Measurements from ENCODE around the gene TMED8. TPM values are rescaled to one million over a fixed set of nuclear protein-coding genes. Genes with fewer than 3 reads are reported as not detected.

Gene TMED8
- total and polyA plus RNA-seq, 7 experiments from 2014 or later, result 2.4 to 18.6 (median 6.0) TPM

GRCh38 chr14:77306851-77307496 is 69.9 kb downstream of the TMED8 start:
- Histone ChIP-seq H3K36me3 (ENCODE audit: control insufficient read depth in 2 of 3, insufficient read depth in 3 of 3, low read length in 3 of 3) (no peaks in the 10 kb centered on the region), H3K4me3 (ENCODE audit: low read length) (no peak overlapping the region), H3K9me3 (ENCODE audit: control insufficient read depth in 2 of 3, low read length in 3 of 3) (no peaks in the 10 kb centered on the region), H3K27ac (ENCODE audit: low read depth, low read length) (no peak overlapping the region), H3K4me1 (ENCODE audit: control insufficient read depth in 2 of 2, insufficient read depth in 2 of 2, low read length in 2 of 2) (no peaks in the 10 kb centered on the region), H3K27me3 (ENCODE audit: control insufficient read depth in 2 of 2, insufficient read depth in 2 of 2, low read length in 2 of 2) (no peaks in the 10 kb centered on the region)
- no peak overlapping the region for H3K27ac Mint-ChIP-seq
- POLR2A ChIA-PET, result no interaction called here
- peaks cover 0 to 22% (median 6%) of the 10 kb centered on the region in 7 donors for H3K4me1 Mint-ChIP-seq
- ATAC-seq (no peak), DNase-seq (no peak)
- intact Hi-C loops (cut with micrococcal nuclease), result loop anchor here in 1 of 2 donors (10.0 kb wide), 1 partner anchor 1258 kb away; no protein-coding TSS in a partner anchor
- H3K4me3 Mint-ChIP-seq, result no peak overlapping the region
- H3K9me3 Mint-ChIP-seq, result no peaks in the 10 kb centered on the region
- CTCF ChIA-PET, result interaction anchor here (1.0 to 1.9 kb wide), 2 partner anchors 9 to 19 kb away, joined by 3 to 10 read pairs; no protein-coding TSS in a partner anchor
- H3K27me3 Mint-ChIP-seq, result no peaks in the 10 kb centered on the region
- H3K36me3 Mint-ChIP-seq, result peaks cover 0 to 21% (median 5%) of the 10 kb centered on the region in 5 donors

GRCh38 chr14:77306416-77306815 is 70.5 kb downstream of the TMED8 start:
- no peak overlapping the region for H3K4me3 ChIP-seq (ENCODE audit: low read length)
- Mint-ChIP-seq H3K4me3 (no peak overlapping the region), H3K9me3 (no peaks in the 10 kb centered on the region), H3K27me3 (no peaks in the 10 kb centered on the region), H3K4me1 (peaks cover 0 to 22% (median 6%) of the 10 kb centered on the region in 7 donors), H3K27ac (no peak overlapping the region), H3K36me3 (peaks cover 0 to 21% (median 5%) of the 10 kb centered on the region in 5 donors)
- no peaks in the 10 kb centered on the region for H3K9me3 ChIP-seq (ENCODE audit: control insufficient read depth in 2 of 3, low read length in 3 of 3)
- intact Hi-C loops (cut with micrococcal nuclease), result loop anchor here in 1 of 2 donors (10.0 kb wide), 1 partner anchor 1258 kb away; no protein-coding TSS in a partner anchor
- CTCF ChIA-PET, result interaction anchor here (1.9 kb wide), 1 partner anchor 10 kb away, joined by 10 read pairs; no protein-coding TSS in a partner anchor
- H3K27me3 ChIP-seq (ENCODE audit: control insufficient read depth in 2 of 2, insufficient read depth in 2 of 2, low read length in 2 of 2), result no peaks in the 10 kb centered on the region
- no peak overlapping the region for H3K27ac ChIP-seq (ENCODE audit: low read depth, low read length)
- H3K36me3 ChIP-seq (ENCODE audit: control insufficient read depth in 2 of 3, insufficient read depth in 3 of 3, low read length in 3 of 3), result no peaks in the 10 kb centered on the region
- ATAC-seq (no peak), DNase-seq (no peak)
- POLR2A ChIA-PET, result no interaction called here
- H3K4me1 ChIP-seq (ENCODE audit: control insufficient read depth in 2 of 2, insufficient read depth in 2 of 2, low read length in 2 of 2), result no peaks in the 10 kb centered on the region

- Histone ChIP-seq H3K27me3 (ENCODE audit: control insufficient read depth in 2 of 2, insufficient read depth in 2 of 2, low read length in 2 of 2) (no peaks in the 10 kb centered on the region), H3K27ac (ENCODE audit: low read depth, low read length) (no peak overlapping the region), H3K9me3 (ENCODE audit: control insufficient read depth in 2 of 3, low read length in 3 of 3) (no peaks in the 10 kb centered on the region), H3K4me1 (ENCODE audit: control insufficient read depth in 2 of 2, insufficient read depth in 2 of 2, low read length in 2 of 2) (no peaks in the 10 kb centered on the region), H3K4me3 (ENCODE audit: low read length) (no peak overlapping the region), H3K36me3 (ENCODE audit: control insufficient read depth in 2 of 3, insufficient read depth in 3 of 3, low read length in 3 of 3) (no peaks in the 10 kb centered on the region)
- POLR2A ChIA-PET, result no interaction called here
- CTCF ChIA-PET, result interaction anchor here (2.3 kb wide), 1 partner anchor 10 kb away, joined by 11 read pairs; no protein-coding TSS in a partner anchor
- no peak for DNase-seq
- Mint-ChIP-seq H3K9me3 (no peaks in the 10 kb centered on the region), H3K36me3 (peaks cover 0 to 21% (median 5%) of the 10 kb centered on the region in 5 donors), H3K27ac (no peak overlapping the region), H3K4me3 (no peak overlapping the region), H3K4me1 (peaks cover 0 to 22% (median 6%) of the 10 kb centered on the region in 7 donors), H3K27me3 (no peaks in the 10 kb centered on the region)
- intact Hi-C loops (cut with micrococcal nuclease), result loop anchor here in 1 of 2 donors (10.0 kb wide), 1 partner anchor 1259 kb away; no protein-coding TSS in a partner anchor
- no peak for ATAC-seq
Measured at GRCh38 chr14:77305696-77306095, 71.2 kb downstream of the TMED8 start.

- H3K36me3 ChIP-seq (ENCODE audit: control insufficient read depth in 2 of 3, insufficient read depth in 3 of 3, low read length in 3 of 3), result no peaks in the 10 kb centered on the region
- ChIA-PET CTCF (interaction anchor here (0.5 to 2.3 kb wide), 4 partner anchors 9 to 263 kb away, joined by 3 to 11 read pairs (median 4); no protein-coding TSS in a partner anchor), POLR2A (no interaction called here)
- no peaks in the 10 kb centered on the region for H3K4me1 ChIP-seq (ENCODE audit: control insufficient read depth in 2 of 2, insufficient read depth in 2 of 2, low read length in 2 of 2)
- Mint-ChIP-seq H3K36me3 (peaks cover 0 to 23% (median 6%) of the 10 kb centered on the region in 5 donors), H3K27ac (peak overlapping the region in 3 of 9 donors; percentile 9 to 80 (median 50)), H3K4me3 (peak overlapping the region in 1 of 10 donors; percentile 42), H3K27me3 (no peaks in the 10 kb centered on the region), H3K9me3 (no peaks in the 10 kb centered on the region), H3K4me1 (peaks cover 0 to 15% (median 0%) of the 10 kb centered on the region in 7 donors)
- ATAC-seq, result peak; percentile 71
- peak in 1 of 9 donors; percentile 49 for DNase-seq
- H3K27me3 ChIP-seq (ENCODE audit: control insufficient read depth in 2 of 2, insufficient read depth in 2 of 2, low read length in 2 of 2), result no peaks in the 10 kb centered on the region
- no peak overlapping the region for H3K27ac ChIP-seq (ENCODE audit: low read depth, low read length)
- no peak overlapping the region for H3K4me3 ChIP-seq (ENCODE audit: low read length)
- intact Hi-C loops (cut with micrococcal nuclease), result loop anchor here (5.0 to 10.0 kb wide), 4 partner anchors 154 to 1294 kb away; partner anchors contain the start of genes AHSA1 (in 1 of the 2) and VIPAS39 (in 1 of the 2)
- H3K9me3 ChIP-seq (ENCODE audit: control insufficient read depth in 2 of 3, low read length in 3 of 3), result no peaks in the 10 kb centered on the region
Measured at GRCh38 chr14:77303417-77304156, 73.3 kb downstream of the TMED8 start.

GRCh38 chr14:77302926-77303325 is 74.0 kb downstream of the TMED8 start:
- H3K27ac ChIP-seq (ENCODE audit: low read depth, low read length), result no peak overlapping the region
- peak in 1 of 9 donors; percentile 56 for DNase-seq

GRCh38 chr14:77301103-77301502 is 75.8 kb downstream of the TMED8 start:
- H3K36me3 ChIP-seq (ENCODE audit: control insufficient read depth in 2 of 3, insufficient read depth in 3 of 3, low read length in 3 of 3), result no peaks in the 10 kb centered on the region
- intact Hi-C loops (cut with micrococcal nuclease), result loop anchor here (1.0 to 10.0 kb wide), 5 partner anchors 15 to 1296 kb away; partner anchors contain the start of genes AHSA1 (in 1 of the 2) and VIPAS39 (in 1 of the 2)
- no peak overlapping the region for H3K4me3 Mint-ChIP-seq
- DNase-seq (peak in 8 of 9 donors; percentile 23 to 64 (median 40)), ATAC-seq (peak; percentile 62)
- H3K27ac Mint-ChIP-seq, result no peak overlapping the region
- no peaks in the 10 kb centered on the region for H3K4me1 ChIP-seq (ENCODE audit: control insufficient read depth in 2 of 2, insufficient read depth in 2 of 2, low read length in 2 of 2)
- no peak overlapping the region for H3K4me3 ChIP-seq (ENCODE audit: low read length)
- peaks cover 0 to 15% (median 0%) of the 10 kb centered on the region in 7 donors for H3K4me1 Mint-ChIP-seq
- POLR2A ChIA-PET, result no interaction called here
- no peaks in the 10 kb centered on the region for H3K9me3 ChIP-seq (ENCODE audit: control insufficient read depth in 2 of 3, low read length in 3 of 3)
- H3K27ac ChIP-seq (ENCODE audit: low read depth, low read length), result no peak overlapping the region
- no peaks in the 10 kb centered on the region for H3K9me3 Mint-ChIP-seq
- H3K27me3 Mint-ChIP-seq, result no peaks in the 10 kb centered on the region
- H3K36me3 Mint-ChIP-seq, result peaks cover 0 to 35% (median 12%) of the 10 kb centered on the region in 5 donors
- CTCF ChIA-PET, result interaction anchor here (1.6 kb wide), 1 partner anchor 15 kb away, joined by 4 read pairs; no protein-coding TSS in a partner anchor
- no peaks in the 10 kb centered on the region for H3K27me3 ChIP-seq (ENCODE audit: control insufficient read depth in 2 of 2, insufficient read depth in 2 of 2, low read length in 2 of 2)

More at GRCh38 chr14:77302926-77303325, 74.0 kb downstream of the TMED8 start:
- peaks cover 0 to 15% (median 0%) of the 10 kb centered on the region in 7 donors for H3K4me1 Mint-ChIP-seq
- POLR2A ChIA-PET, result no interaction called here
- Histone ChIP-seq H3K4me1 (ENCODE audit: control insufficient read depth in 2 of 2, insufficient read depth in 2 of 2, low read length in 2 of 2) (no peaks in the 10 kb centered on the region), H3K4me3 (ENCODE audit: low read length) (no peak overlapping the region), H3K9me3 (ENCODE audit: control insufficient read depth in 2 of 3, low read length in 3 of 3) (no peaks in the 10 kb centered on the region), H3K36me3 (ENCODE audit: control insufficient read depth in 2 of 3, insufficient read depth in 3 of 3, low read length in 3 of 3) (no peaks in the 10 kb centered on the region), H3K27me3 (ENCODE audit: control insufficient read depth in 2 of 2, insufficient read depth in 2 of 2, low read length in 2 of 2) (no peaks in the 10 kb centered on the region)
- intact Hi-C loops (cut with micrococcal nuclease), result loop anchor here (5.0 to 10.0 kb wide), 4 partner anchors 154 to 1294 kb away; partner anchors contain the start of genes AHSA1 (in 1 of the 2) and VIPAS39 (in 1 of the 2)
- no peaks in the 10 kb centered on the region for H3K27me3 Mint-ChIP-seq
- H3K4me3 Mint-ChIP-seq, result no peak overlapping the region
- H3K9me3 Mint-ChIP-seq, result no peaks in the 10 kb centered on the region
- peaks cover 0 to 29% (median 12%) of the 10 kb centered on the region in 5 donors for H3K36me3 Mint-ChIP-seq
- CTCF ChIA-PET, result interaction anchor here (0.5 kb wide), 1 partner anchor 263 kb away, joined by 4 read pairs; no protein-coding TSS in a partner anchor
- ATAC-seq, result peak; percentile 31
- peak overlapping the region in 2 of 9 donors; percentile 9 to 80 for H3K27ac Mint-ChIP-seq
